Measurements from ENCODE around the gene REPS2. TPM values are rescaled to one million over a fixed set of nuclear protein-coding genes. Genes with fewer than 3 reads are reported as not detected.

REPS2 gene
- total RNA-seq, 3 donors from 2014 or later (not counting 1 experiment from before 2014, with no cell fraction given), result 0.27 to 9.2 (median 0.59) TPM

- intact Hi-C loops (cut with micrococcal nuclease), result no loop called here
- Mint-ChIP-seq H3K4me1 (no peaks in the 10 kb centered on the region), H3K27me3 (ENCODE audit: low read depth in 2 of 2) (peaks cover 2 to 26% of the 10 kb centered on the region in 2 donors), H3K4me3 (no peak overlapping the region), H3K27ac (no peak overlapping the region), H3K36me3 (no peaks in the 10 kb centered on the region), H3K9me3 (no peaks in the 10 kb centered on the region)
- H3K4me1 ChIP-seq (ENCODE audit: control insufficient read depth, insufficient read depth, low read length), result no peaks in the 10 kb centered on the region
- H3K27me3 ChIP-seq (ENCODE audit: control insufficient read depth, insufficient read depth, low read length), result no peaks in the 10 kb centered on the region
- ATAC-seq (no peak), DNase-seq (no peak)
- H3K9me3 ChIP-seq (ENCODE audit: control insufficient read depth, insufficient read depth, low read length), result no peaks in the 10 kb centered on the region
- H3K27ac ChIP-seq (ENCODE audit: low read length), result no peak overlapping the region
- H3K4me3 ChIP-seq (ENCODE audit: low read length), result no peak overlapping the region
- no peaks in the 10 kb centered on the region for H3K36me3 ChIP-seq (ENCODE audit: control insufficient read depth, insufficient read depth, low read length)
- WGBS (ENCODE audit: insufficient coverage), result 100% methylated on average over 4 of the region's 6 CpGs
- TF ChIP-seq CTCF (IDR thresholded peaks at IDR 0.05), result no peak
Observed at GRCh38 chrX:17077361-17077760, 130.9 kb downstream of the REPS2 start.

GRCh38 chrX:17078031-17078720, 131.7 kb downstream of the REPS2 start:
- Histone ChIP-seq H3K27ac (ENCODE audit: low read length) (no peak overlapping the region), H3K4me1 (ENCODE audit: control insufficient read depth, insufficient read depth, low read length) (no peaks in the 10 kb centered on the region), H3K36me3 (ENCODE audit: control insufficient read depth, insufficient read depth, low read length) (no peaks in the 10 kb centered on the region), H3K9me3 (ENCODE audit: control insufficient read depth, insufficient read depth, low read length) (no peaks in the 10 kb centered on the region), H3K27me3 (ENCODE audit: control insufficient read depth, insufficient read depth, low read length) (no peaks in the 10 kb centered on the region), H3K4me3 (ENCODE audit: low read length) (no peak overlapping the region)
- H3K27me3 Mint-ChIP-seq (ENCODE audit: low read depth in 2 of 2), result peaks cover 2 to 19% of the 10 kb centered on the region in 2 donors
- H3K27ac Mint-ChIP-seq, result no peak overlapping the region
- ATAC-seq (no peak), DNase-seq (no peak)
- H3K4me3 Mint-ChIP-seq, result no peak overlapping the region
- H3K9me3 Mint-ChIP-seq, result no peaks in the 10 kb centered on the region
- intact Hi-C loops (cut with micrococcal nuclease), result no loop called here
- WGBS (ENCODE audit: insufficient coverage), result 81% methylated on average over 3 of the region's 3 CpGs
- no peak for TF ChIP-seq CTCF (IDR thresholded peaks at IDR 0.05)
- no peaks in the 10 kb centered on the region for H3K4me1 Mint-ChIP-seq
- no peaks in the 10 kb centered on the region for H3K36me3 Mint-ChIP-seq

GRCh38 chrX:17081511-17081910, 135.1 kb downstream of the REPS2 start:
- no peak overlapping the region for H3K4me3 ChIP-seq (ENCODE audit: low read length)

More at GRCh38 chrX:17081511-17081910, 135.1 kb downstream of the REPS2 start:
- Mint-ChIP-seq H3K27me3 (ENCODE audit: low read depth in 2 of 2) (peaks cover 2 to 12% of the 10 kb centered on the region in 2 donors), H3K4me3 (no peak overlapping the region), H3K4me1 (no peaks in the 10 kb centered on the region), H3K9me3 (no peaks in the 10 kb centered on the region), H3K27ac (no peak overlapping the region), H3K36me3 (no peaks in the 10 kb centered on the region)
- no peak for DNase-seq
- TF ChIP-seq CTCF (IDR thresholded peaks at IDR 0.05), result no peak
- Histone ChIP-seq H3K9me3 (ENCODE audit: control insufficient read depth, insufficient read depth, low read length) (no peaks in the 10 kb centered on the region), H3K27me3 (ENCODE audit: control insufficient read depth, insufficient read depth, low read length) (no peaks in the 10 kb centered on the region), H3K4me1 (ENCODE audit: control insufficient read depth, insufficient read depth, low read length) (no peaks in the 10 kb centered on the region), H3K27ac (ENCODE audit: low read length) (no peak overlapping the region), H3K36me3 (ENCODE audit: control insufficient read depth, insufficient read depth, low read length) (no peaks in the 10 kb centered on the region)
- intact Hi-C loops (cut with micrococcal nuclease), result no loop called here
- 96% methylated on average over 3 of the region's 3 CpGs for WGBS (ENCODE audit: insufficient coverage)
- no peak for ATAC-seq
